Measurements from ENCODE around the gene KL. TPM values are rescaled to one million over a fixed set of nuclear protein-coding genes. Genes with fewer than 3 reads are reported as not detected.

KL gene
- total and polyA plus RNA-seq, 10 of the 15 experiments (the other 5 are each of a cell fraction or from before 2014, with no cell fraction given), result 0.08 to 2.1 (median 1.4) TPM

DNA sequence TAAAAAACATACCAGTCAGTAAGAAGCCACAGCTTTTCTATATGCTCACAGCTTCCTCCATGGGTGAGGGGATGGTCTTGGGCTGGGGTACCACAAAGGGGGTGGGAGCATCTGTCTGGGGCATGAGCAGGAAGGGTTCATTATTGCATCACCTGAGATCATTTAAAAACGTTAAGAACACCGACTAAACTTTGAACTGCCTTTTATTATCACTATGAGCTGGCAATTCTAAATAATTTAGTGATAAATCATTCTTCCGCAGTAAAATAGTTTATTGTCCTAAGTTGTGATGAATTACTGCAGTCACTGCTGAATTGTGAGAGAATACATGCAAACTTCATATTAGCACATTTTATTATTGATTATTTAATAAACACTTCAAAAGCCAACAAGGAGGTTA lies 71.6 kb downstream of the KL start (continued):
- TF ChIP-seq, protein P1, sequence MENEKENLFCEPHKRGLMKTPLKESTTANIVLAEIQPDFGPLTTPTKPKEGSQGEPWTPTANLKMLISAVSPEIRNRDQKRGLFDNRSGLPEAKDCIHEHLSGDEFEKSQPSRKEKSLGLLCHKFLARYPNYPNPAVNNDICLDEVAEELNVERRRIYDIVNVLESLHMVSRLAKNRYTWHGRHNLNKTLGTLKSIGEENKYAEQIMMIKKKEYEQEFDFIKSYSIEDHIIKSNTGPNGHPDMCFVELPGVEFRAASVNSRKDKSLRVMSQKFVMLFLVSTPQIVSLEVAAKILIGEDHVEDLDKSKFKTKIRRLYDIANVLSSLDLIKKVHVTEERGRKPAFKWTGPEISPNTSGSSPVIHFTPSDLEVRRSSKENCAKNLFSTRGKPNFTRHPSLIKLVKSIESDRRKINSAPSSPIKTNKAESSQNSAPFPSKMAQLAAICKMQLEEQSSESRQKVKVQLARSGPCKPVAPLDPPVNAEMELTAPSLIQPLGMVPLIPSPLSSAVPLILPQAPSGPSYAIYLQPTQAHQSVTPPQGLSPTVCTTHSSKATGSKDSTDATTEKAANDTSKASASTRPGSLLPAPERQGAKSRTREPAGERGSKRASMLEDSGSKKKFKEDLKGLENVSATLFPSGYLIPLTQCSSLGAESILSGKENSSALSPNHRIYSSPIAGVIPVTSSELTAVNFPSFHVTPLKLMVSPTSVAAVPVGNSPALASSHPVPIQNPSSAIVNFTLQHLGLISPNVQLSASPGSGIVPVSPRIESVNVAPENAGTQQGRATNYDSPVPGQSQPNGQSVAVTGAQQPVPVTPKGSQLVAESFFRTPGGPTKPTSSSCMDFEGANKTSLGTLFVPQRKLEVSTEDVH (IDR thresholded peaks at IDR 0.05; ENCODE audit: low read depth, partially characterized antibody), result no peak

DNA sequence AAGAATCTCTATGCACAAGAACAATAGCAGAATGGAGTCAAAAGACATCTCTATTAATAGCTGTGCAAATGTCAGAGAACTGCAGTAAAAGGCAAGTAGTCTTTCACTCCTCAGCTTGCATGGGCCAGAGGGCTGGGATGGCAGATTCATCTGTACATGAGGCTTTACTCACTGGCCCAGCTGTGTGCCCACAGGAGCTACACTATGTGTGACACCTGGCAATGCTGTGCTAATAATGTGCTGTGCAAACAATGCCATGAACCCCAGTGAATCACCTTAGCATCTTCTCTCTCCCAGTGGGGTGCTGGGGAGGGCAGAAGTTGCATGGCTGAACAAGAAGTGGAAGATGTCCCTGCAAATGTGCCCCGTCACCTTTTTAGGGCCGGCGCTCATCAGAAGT lies 73.1 kb downstream of the KL start:
- Histone ChIP-seq H4K20me1 (ENCODE audit: control insufficient read depth, insufficient read depth) (no peaks in the 10 kb centered on the region), H3K27me3 (replicated peaks in 1 of 2; ENCODE audit: control insufficient read depth in 2 of 2, insufficient read depth in 2 of 2, low read length in 1 of 2) (no peaks in the 10 kb centered on the region), H3K79me2 (ENCODE audit: control insufficient read depth, insufficient read depth, low read length) (no peaks in the 10 kb centered on the region), H3K9ac (ENCODE audit: control insufficient read depth, insufficient read depth, low read length) (no peak overlapping the region), H3K4me2 (ENCODE audit: control insufficient read depth, insufficient read depth) (no peak overlapping the region), H3K27ac (ENCODE audit: control insufficient read depth, insufficient read depth) (no peak overlapping the region), H3K4me3 (no peak overlapping the region), H3K9me3 (replicated peaks; ENCODE audit: control insufficient read depth, insufficient read depth, low read length) (no peaks in the 10 kb centered on the region), H3K36me3 (ENCODE audit: control insufficient read depth in 2 of 2, insufficient read depth in 2 of 2, low read length in 1 of 2) (no peaks in the 10 kb centered on the region), H2AFZ (ENCODE audit: control insufficient read depth, low read depth, low read length) (no peak overlapping the region), H3K4me1 (ENCODE audit: control insufficient read depth, insufficient read depth, low read length) (no peaks in the 10 kb centered on the region)
- SMC1A ChIA-PET (ENCODE audit: uncharacterized antibody, unreplicated experiment), result interaction anchor here (0.7 kb wide), 1 partner anchor 54 kb away, joined by 3 read pairs; no protein-coding TSS in a partner anchor
- WGBS (ENCODE audit: insufficient coverage, insufficient replicate concordance, low lambda C conversion rate, missing lambda C conversion rate), result 100% methylated on average over 3 of the region's 3 CpGs
- FAIRE-seq, result no peak
- intact Hi-C loops (cut with micrococcal nuclease; ENCODE audit: unreplicated experiment) (no loop called here), in situ Hi-C loops (cut with MboI) (no loop called here)
- DNase-seq (ENCODE audit: low read depth, low spot score), result no peak
- TF ChIP-seq POU2F2 (IDR thresholded peaks at IDR 0.05; ENCODE audit: borderline replicate concordance, low read depth, low read length) (no peak), KDM1A (IDR thresholded peaks at IDR 0.05; ENCODE audit: borderline replicate concordance) (no peak), FOXM1 (IDR thresholded peaks at IDR 0.05; ENCODE audit: low read depth, low read length) (no peak), SMC3 (IDR thresholded peaks at IDR 0.05; ENCODE audit: borderline replicate concordance, low read length) (no peak), PAX5 (IDR thresholded peaks at IDR 0.05; ENCODE audit: borderline replicate concordance, low read depth, low read length) (no peak), IKZF1 (conservative IDR thresholded peaks at IDR 0.05) (no peak), NRF1 (conservative IDR thresholded peaks at IDR 0.05; ENCODE audit: low read depth, low read length) (no peak), SPI1 (IDR thresholded peaks at IDR 0.05; ENCODE audit: borderline replicate concordance, insufficient read depth, low read depth, low read length) (no peak), ASH2L (IDR thresholded peaks at IDR 0.05; ENCODE audit: borderline replicate concordance, low read depth) (no peak)
- TF ChIP-seq, protein P2, sequence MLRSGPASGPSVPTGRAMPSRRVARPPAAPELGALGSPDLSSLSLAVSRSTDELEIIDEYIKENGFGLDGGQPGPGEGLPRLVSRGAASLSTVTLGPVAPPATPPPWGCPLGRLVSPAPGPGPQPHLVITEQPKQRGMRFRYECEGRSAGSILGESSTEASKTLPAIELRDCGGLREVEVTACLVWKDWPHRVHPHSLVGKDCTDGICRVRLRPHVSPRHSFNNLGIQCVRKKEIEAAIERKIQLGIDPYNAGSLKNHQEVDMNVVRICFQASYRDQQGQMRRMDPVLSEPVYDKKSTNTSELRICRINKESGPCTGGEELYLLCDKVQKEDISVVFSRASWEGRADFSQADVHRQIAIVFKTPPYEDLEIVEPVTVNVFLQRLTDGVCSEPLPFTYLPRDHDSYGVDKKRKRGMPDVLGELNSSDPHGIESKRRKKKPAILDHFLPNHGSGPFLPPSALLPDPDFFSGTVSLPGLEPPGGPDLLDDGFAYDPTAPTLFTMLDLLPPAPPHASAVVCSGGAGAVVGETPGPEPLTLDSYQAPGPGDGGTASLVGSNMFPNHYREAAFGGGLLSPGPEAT (IDR thresholded peaks at IDR 0.05; ENCODE audit: low read depth), result no peak
- POLR2A ChIA-PET, result no interaction called here
- RAD21 ChIA-PET (ENCODE audit: unreplicated experiment), result no interaction called here
- CTCF ChIA-PET, result no interaction called here
- no TSS peak for BruUV-seq (replicated peaks)
- no peak for ATAC-seq

Measured in GM12878 (cell line).